Sigmoid colon (tissue), 4 donors: ENCODE measurements around the gene SRGAP2B.
"Not testable (repeated sequence)": the region's sequence is repeated elsewhere in the genome, so short reads cannot be mapped to it uniquely, and the experiment has no call there.

Experiments used
- EP300 ChIP-seq, 4 donors: sonication (generic); formaldehyde crosslinking; IDR thresholded peaks; one replicate each; pipeline ENCODE4 v1.6.1; 2017; ENCODE audit warnings: antibody characterized with exemption in 4 of 4
- POLR2A ChIP-seq, 2 donors: fragments of 450-650 bp; IDR thresholded peaks; one replicate each; pipeline ENCODE4 v1.6.1; 2016; ENCODE audit warnings: antibody characterized with exemption in 2 of 2, mild to moderate bottlenecking in 2 of 2, moderate library complexity in 2 of 2

GRCh38 chr1:145082483-145083255 is 12.5 kb downstream of the SRGAP2B start:
- TF ChIP-seq EP300, POLR2A (IDR thresholded peaks at IDR 0.05): not testable (repeated sequence)
